ENCODE data around the gene KCNK4. TPM values are rescaled to one million over a fixed set of nuclear protein-coding genes. Genes with fewer than 3 reads are reported as not detected.
A peak's percentile ranks its signal among the peaks of the same experiment; 100 is the strongest.

KCNK4 gene
- total and polyA plus RNA-seq, 2 of the 13 experiments (the other 11 are each of a cell fraction or from before 2014, with no cell fraction given) = not detected

- TF ChIP-seq ZEB1 (IDR thresholded peaks at IDR 0.05; ENCODE audit: insufficient replicate concordance, low read depth) = peak; percentile 20
- peak; percentile 48 for TF ChIP-seq PATZ1 (CRISPR knock-in tag; IDR thresholded peaks at IDR 0.05)
- TF ChIP-seq ZNF430 (CRISPR knock-in tag; IDR thresholded peaks at IDR 0.05) = peak; percentile 32; the same call in 1 of the 2 replicates
- TF ChIP-seq ZFY (CRISPR knock-in tag; IDR thresholded peaks at IDR 0.05) = no peak; the same call in 1 of the 2 replicates
- TF ChIP-seq NFIC (IDR thresholded peaks at IDR 0.05; ENCODE audit: low read length) = no peak
- no peak for TF ChIP-seq SCMH1 (CRISPR knock-in tag; IDR thresholded peaks at IDR 0.05; ENCODE audit: borderline replicate concordance)
- TF ChIP-seq NONO (IDR thresholded peaks at IDR 0.05) = no peak
- TF ChIP-seq NONO (CRISPR knock-in tag; conservative IDR thresholded peaks at IDR 0.05) = peak; percentile 54; the same call in 1 of the 2 replicates
- peak; percentile 100 for TF ChIP-seq SNRNP70 (IDR thresholded peaks at IDR 0.05; ENCODE audit: low read depth, low read length)
- no peak for TF ChIP-seq ZNF567 (CRISPR knock-in tag; IDR thresholded peaks at IDR 0.05; ENCODE audit: borderline replicate concordance)
- TF ChIP-seq GABPB1 (CRISPR knock-in tag; IDR thresholded peaks at IDR 0.05) = peak; percentile 78
- TF ChIP-seq MYPOP (CRISPR knock-in tag; IDR thresholded peaks at IDR 0.05) = no peak
- TF ChIP-seq THAP11 (CRISPR knock-in tag; IDR thresholded peaks at IDR 0.05) = peak; percentile 77
- peak; percentile 58 for TF ChIP-seq POLR2G (IDR thresholded peaks at IDR 0.05; ENCODE audit: low read depth, low read length)
- no peak for TF ChIP-seq KIAA2018 (CRISPR knock-in tag; IDR thresholded peaks at IDR 0.05; ENCODE audit: borderline replicate concordance)
- TF ChIP-seq ZNF326 (CRISPR knock-in tag; IDR thresholded peaks at IDR 0.05; ENCODE audit: borderline replicate concordance) = no peak
- TF ChIP-seq SMC3 (IDR thresholded peaks at IDR 0.05; ENCODE audit: low read length) = no peak
Observed at GRCh38 chr11:64284962-64285884, 5.9 kb upstream of the KCNK4 start, which contains the start of gene GPR137 (continued).

All from HepG2 (cell line).